Anterior cingulate cortex (tissue), 58 donors: ENCODE measurements around the gene GPR143.

ENCODE experiments used
- DNase-seq, 58 donors: peaks; one replicate each; lab custom pipeline; 2025; lab: John Stamatoyannopoulos, UW

Gene GPR143

GRCh38 chrX:9677098-9677739 is 88.4 kb downstream of the GPR143 start:
- DNase-seq = no peak

DNA sequence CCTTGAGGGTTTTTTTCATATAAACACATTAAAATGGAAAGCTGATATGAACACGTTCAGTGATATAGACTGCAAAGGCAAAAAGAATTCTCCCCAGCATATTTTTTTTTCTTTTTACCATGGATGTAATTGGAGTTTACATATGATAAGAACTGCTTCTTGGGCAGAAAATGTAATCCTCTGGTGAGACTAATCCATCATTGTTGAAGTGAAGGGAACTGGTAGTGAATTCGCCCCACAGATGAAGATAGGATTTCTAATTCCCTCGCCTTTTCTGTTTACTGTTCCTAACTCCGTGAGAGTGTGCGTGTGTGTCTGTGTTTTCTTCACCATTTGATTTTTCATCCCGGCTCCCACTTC is 88.9 kb downstream of the GPR143 start:
- DNase-seq = no peak

DNA sequence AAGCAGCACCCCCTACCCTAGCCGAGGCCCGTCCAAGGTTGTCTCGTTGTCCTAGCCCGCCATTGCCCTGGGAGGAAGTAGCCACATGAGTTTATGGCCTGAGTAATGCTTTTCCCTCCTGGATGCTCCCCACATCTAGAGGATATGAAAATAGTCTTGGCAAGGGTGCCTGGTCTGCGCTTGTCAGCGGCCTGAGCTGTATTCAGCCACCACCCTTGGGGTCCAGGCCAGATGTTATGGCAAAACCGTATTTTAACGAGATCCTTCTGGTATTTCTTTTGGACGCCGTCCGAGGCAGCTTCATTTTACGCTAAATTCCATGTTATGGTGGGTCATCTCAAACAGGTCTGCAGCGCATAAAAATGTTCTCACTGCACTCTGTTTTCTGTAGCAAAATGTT is 89.3 kb downstream of the GPR143 start:
- DNase-seq = no peak
